GM19395 (cell line): Measurements from ENCODE around the gene TAB2.

Source experiments
- ATAC-seq: cut with Tn5 transposase; IDR thresholded peaks from one replicate; pipeline ENCODE4 v1.9.1; 2021; ENCODE audit warnings: mild to moderate bottlenecking, moderate library complexity; ENCODE audit not compliant: unreplicated experiment

The TAB2 gene

GRCh38 chr6:149317644-149318571 is at the start of gene TAB2:
Gene TAB2 (plus strand): TSS chr6:149317712. CDS start chr6:149369998, 52,286 bp downstream.
- peak; percentile 30 for ATAC-seq

GRCh38 chr6:149268146-149268545 is 49.4 kb upstream of the TAB2 start:
- no peak for ATAC-seq

- ATAC-seq, result no peak
Measured at GRCh38 chr6:149268768-149269167, 48.7 kb upstream of the TAB2 start.

- no peak for ATAC-seq
Measured at GRCh38 chr6:149270616-149271015, 46.9 kb upstream of the TAB2 start.

- peak; percentile 73 for ATAC-seq
Measured at GRCh38 chr6:149271348-149272340, 45.9 kb upstream of the TAB2 start.

DNA sequence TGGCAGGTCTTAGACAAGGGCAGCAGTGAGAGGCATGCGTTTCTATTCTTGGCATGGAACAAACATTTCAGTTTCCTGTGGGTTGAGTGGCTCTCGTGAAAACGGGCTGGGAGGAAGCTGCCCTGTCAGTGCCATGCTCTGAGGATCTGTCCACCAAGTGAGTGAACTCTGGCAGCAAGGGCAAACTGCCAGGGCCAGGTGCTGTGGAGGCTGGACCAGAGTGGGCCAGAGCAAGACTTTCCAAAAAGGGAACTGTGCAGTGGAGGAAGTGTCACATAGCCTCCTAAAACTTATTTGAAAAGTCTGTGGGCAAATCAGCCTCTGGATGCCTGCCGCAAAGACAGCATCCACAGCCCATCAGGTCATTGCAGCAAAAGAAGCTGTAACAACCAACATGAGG is 44.2 kb upstream of the TAB2 start:
- ATAC-seq, result no peak

DNA sequence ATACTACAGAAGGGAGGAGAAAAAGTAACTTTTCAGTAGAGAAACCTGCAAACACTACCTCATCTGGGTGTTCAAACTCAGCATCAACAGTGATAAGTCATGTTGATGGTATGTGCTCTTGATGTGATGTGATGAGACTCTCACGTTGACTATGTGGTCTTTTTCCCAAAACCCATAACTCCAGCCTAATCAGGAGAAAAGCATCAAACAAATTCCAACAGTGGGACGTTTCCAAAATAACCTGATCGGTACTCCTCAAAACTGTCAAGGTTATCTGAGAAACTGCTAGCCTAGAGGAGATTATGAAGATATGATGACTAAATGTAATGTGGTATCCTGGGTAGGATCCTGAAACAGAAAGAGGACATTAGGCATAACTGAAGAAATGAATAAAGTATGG is 41.9 kb upstream of the TAB2 start:
- ATAC-seq, result no peak

DNA sequence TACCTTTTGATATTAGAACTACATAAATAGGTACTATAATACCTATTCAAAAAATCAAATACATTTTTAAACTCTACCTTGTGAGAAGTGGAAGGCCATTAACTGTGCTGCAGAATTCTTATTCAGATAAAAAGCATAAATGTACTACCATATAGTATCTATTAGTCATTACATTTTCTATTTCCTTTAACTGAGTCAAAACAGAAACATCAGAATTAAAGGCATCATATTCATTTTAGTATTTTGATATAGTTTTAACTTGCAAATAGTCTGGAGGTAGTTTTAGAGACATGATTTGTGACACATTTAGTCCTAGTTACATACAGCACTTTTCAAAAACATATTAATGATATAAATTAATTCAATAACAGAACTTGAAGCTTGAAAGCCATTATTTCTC is 39.9 kb upstream of the TAB2 start:
- no peak for ATAC-seq

DNA sequence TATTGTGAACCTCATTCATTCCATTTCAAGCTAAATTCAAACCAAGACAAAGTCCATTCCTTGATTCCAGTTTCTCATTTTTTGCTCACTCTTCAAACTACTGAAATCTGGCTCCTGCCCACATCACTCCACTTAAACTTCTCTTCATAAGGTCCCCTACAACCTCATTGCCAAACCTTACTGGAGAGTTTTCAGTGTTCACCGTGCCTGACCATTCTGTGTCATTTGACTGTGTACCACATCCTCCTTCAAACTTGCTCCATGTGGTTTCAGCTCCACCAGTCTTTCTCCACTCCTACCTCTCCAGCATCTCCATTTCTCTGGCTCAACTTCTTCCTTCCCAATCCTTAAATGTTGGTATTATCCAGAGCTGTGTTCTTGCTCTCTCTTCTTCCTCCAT is 38.5 kb upstream of the TAB2 start:
- ATAC-seq, result no peak

- ATAC-seq, result no peak
Measured at GRCh38 chr6:149284904-149285303, 32.6 kb upstream of the TAB2 start.

DNA sequence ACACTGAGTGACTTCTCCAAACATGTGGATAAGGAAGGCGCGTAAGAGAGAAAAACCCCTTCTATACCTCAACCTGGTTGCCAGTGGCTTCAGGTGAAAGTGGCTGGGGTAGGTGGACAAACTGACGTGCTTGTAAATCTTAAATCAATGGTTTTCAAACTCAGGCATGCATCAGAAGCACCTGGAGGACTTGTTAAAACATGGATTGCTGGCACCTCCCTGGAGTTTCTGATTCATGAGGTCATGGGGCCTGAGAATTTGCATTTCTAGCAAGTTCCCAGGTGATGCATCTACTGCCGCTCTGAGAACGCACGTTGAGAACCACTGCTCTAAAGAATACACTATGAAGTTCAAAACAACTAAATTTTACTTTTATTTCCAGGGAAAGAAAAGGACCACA is 31.9 kb upstream of the TAB2 start:
- ATAC-seq, result no peak

DNA sequence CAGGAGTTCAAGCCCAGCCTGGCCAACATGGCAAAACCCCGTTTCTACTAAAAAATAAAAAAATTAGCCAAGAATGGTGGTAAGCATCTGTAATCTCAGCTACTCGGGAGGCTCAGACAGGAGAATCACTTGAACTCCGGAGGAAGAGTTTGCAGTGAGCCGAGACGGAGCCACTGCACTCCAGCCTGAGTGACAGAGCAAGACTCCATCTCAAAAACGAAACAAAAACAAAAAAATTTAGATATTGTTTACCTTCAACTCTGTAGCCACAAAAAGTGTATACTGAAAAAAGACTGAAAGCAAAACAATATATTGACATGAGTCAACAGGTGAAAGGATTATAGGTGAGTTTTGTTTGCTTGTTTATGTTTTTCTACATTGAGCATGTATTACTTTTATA is 30.6 kb upstream of the TAB2 start:
- no peak for ATAC-seq

- no peak for ATAC-seq
Measured at GRCh38 chr6:149289192-149289781, 28.2 kb upstream of the TAB2 start.

DNA sequence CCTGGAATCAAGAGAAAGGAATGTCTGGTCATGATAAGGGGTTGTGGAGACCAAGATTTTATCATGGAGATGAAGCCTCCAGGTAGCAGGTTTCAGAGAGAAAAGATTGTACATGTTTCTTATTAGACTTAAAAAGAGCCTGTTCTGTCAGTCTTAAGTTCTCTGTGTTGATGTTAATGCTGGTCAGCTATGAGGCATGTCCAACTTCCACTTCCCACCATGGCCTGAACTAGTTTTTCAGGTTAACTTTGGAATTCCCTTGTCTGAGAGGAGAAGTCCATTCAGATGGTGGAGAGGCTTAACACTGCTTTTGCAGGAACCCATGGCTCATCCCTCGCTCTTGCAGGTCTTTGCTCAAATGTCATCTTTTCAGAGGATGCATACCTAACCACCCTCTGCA is 27.5 kb upstream of the TAB2 start:
- ATAC-seq, result no peak

- ATAC-seq, result no peak
Measured at GRCh38 chr6:149293244-149293643, 24.3 kb upstream of the TAB2 start.

GRCh38 chr6:149300563-149300962 is 16.9 kb upstream of the TAB2 start:
- no peak for ATAC-seq

DNA sequence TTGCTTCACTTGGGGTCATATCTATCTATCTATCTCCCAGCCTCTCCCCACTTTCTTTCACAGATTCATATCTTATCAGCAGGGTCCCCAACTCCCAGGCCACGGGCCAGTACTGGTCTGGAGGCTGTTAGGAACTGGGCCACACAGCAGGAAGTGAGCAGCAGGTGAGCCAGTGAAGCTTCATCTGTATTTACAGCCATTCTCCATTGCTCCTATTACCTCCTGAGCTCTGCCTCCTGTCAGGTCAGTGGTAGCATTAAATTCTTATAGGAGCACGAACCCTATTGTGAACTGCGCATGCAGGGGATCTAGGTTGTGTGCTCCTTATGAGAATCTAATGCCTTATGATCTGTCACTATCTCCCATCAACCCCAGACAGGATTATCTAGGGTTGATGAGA is 14.8 kb upstream of the TAB2 start:
- ATAC-seq, result no peak

DNA sequence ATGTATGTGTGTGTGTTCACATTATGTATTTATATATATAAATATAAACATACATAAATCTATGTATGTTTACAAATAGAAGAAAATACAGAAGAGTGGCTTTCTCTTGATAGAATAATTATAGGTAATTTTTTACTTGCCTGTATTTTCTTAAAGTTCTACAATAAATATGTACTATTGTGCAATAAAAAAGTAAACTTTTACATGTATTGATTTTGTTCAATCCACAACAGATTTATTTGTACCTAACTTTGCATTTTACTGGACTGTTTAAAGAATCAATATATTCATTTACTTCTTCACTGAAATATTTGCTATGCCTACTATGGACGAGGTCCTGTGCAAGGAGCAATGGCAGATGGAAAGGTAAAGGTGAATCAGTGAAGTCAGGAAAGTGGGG is 14.0 kb upstream of the TAB2 start:
- ATAC-seq, result no peak

- ATAC-seq, result no peak
Measured at GRCh38 chr6:149305372-149305771, 12.1 kb upstream of the TAB2 start.

DNA sequence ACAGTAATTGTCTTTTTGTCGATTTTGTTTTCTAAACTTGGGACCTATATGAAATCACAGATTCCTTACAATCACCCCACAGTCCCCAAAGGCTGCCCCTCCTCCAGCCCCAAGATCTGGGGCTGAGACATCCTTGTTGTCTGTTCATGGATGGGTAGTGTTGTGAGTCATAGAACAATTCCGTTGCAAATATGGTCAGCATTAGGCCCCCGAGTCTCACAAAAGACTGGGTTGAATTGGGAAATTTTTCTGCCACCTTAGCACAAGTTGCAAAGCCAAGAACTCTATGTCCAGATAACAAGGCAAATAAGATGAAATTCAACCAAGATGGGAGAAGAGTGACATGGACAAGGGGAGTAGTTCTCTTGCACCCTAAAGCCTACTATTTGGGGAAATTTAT is 10.5 kb upstream of the TAB2 start:
- ATAC-seq, result no peak

DNA sequence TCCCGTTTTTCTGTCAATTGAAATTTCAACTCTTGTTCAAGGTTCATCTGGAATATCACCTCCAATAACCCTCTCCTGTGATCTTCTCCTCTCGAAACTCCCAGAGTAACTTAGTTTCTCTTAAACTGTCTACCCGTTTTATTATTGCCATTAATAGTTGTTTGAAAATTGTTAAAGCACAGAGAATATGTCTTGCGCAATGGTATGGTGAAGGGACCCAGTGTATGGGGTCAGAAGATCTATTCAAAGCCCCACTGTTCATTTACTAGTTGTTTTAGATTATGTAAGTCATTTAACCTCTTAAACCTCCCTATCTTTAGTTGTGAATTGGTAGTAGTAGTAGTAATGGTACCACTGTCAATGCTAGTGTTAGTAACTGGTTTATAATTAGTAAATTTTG is 6.2 kb upstream of the TAB2 start:
- no peak for ATAC-seq
